GM21447 (cell line): ENCODE data around the gene ARMH4.

ENCODE experiments used
- ATAC-seq: cut with Tn5 transposase; IDR thresholded peaks from one replicate; pipeline ENCODE4 v1.9.1; 2021; ENCODE audit not compliant: unreplicated experiment

The ARMH4 gene

GRCh38 chr14:58055497-58056010, 96.5 kb downstream of the ARMH4 start:
- no peak for ATAC-seq

- ATAC-seq, result no peak
These were observed 97.9 kb downstream of the ARMH4 start for GRCh38 chr14:58054100-58054499.

- no peak for ATAC-seq
These were observed 103.8 kb downstream of the ARMH4 start for GRCh38 chr14:58048219-58048618.

GRCh38 chr14:58027904-58028303, 124.1 kb downstream of the ARMH4 start:
- ATAC-seq, result no peak

- ATAC-seq, result no peak
These were observed 125.0 kb downstream of the ARMH4 start for GRCh38 chr14:58026967-58027366.

- no peak for ATAC-seq
These were observed 125.8 kb downstream of the ARMH4 start for GRCh38 chr14:58026219-58026618.

GRCh38 chr14:58014778-58015177, 137.2 kb downstream of the ARMH4 start:
- no peak for ATAC-seq

- no peak for ATAC-seq
These were observed 149.4 kb downstream of the ARMH4 start for GRCh38 chr14:58002618-58003017.

- ATAC-seq, result no peak
These were observed 152.0 kb downstream of the ARMH4 start for GRCh38 chr14:57999979-58000378.

GRCh38 chr14:57999471-57999870, 152.5 kb downstream of the ARMH4 start:
- ATAC-seq, result no peak

- ATAC-seq, result no peak
These were observed 153.2 kb downstream of the ARMH4 start for GRCh38 chr14:57998766-57999165.

- no peak for ATAC-seq
These were observed 160.7 kb downstream of the ARMH4 start for GRCh38 chr14:57991353-57991752.

GRCh38 chr14:57988445-57988844, 163.6 kb downstream of the ARMH4 start:
- no peak for ATAC-seq

- ATAC-seq, result no peak
These were observed 164.3 kb downstream of the ARMH4 start for GRCh38 chr14:57987596-57988300.

- no peak for ATAC-seq
These were observed 165.0 kb downstream of the ARMH4 start for GRCh38 chr14:57987051-57987450.

GRCh38 chr14:57982804-57983634, 169.0 kb downstream of the ARMH4 start:
- ATAC-seq, result no peak

GRCh38 chr14:57981817-57982560, 170.0 kb downstream of the ARMH4 start:
- no peak for ATAC-seq

GRCh38 chr14:57979376-57980048, 172.5 kb downstream of the ARMH4 start:
- no peak for ATAC-seq

GRCh38 chr14:57976701-57977100, 175.3 kb downstream of the ARMH4 start:
- no peak for ATAC-seq

GRCh38 chr14:57974896-57975295, 177.1 kb downstream of the ARMH4 start:
- no peak for ATAC-seq

GRCh38 chr14:57970594-57970993, 181.4 kb downstream of the ARMH4 start:
- ATAC-seq, result no peak
